Breast epithelium (tissue), 3 donors: ENCODE results near the gene LAYN.

Experiments used
- POLR2A ChIP-seq: fragments of 450-650 bp; IDR thresholded peaks from one replicate; pipeline ENCODE4 v1.6.1; 2016; ENCODE audit warnings: antibody characterized with exemption, mild to moderate bottlenecking, moderate library complexity
- TF ChIP-seq, protein P1 (sequence below), 3 donors: fragments of 450-650 bp; IDR thresholded peaks; one replicate each; pipeline ENCODE4 v1.5.1; 2016 to 2017; ENCODE audit warnings: antibody characterized with exemption in 3 of 3, mild to moderate bottlenecking in 3 of 3, moderate library complexity in 3 of 3

DNA sequence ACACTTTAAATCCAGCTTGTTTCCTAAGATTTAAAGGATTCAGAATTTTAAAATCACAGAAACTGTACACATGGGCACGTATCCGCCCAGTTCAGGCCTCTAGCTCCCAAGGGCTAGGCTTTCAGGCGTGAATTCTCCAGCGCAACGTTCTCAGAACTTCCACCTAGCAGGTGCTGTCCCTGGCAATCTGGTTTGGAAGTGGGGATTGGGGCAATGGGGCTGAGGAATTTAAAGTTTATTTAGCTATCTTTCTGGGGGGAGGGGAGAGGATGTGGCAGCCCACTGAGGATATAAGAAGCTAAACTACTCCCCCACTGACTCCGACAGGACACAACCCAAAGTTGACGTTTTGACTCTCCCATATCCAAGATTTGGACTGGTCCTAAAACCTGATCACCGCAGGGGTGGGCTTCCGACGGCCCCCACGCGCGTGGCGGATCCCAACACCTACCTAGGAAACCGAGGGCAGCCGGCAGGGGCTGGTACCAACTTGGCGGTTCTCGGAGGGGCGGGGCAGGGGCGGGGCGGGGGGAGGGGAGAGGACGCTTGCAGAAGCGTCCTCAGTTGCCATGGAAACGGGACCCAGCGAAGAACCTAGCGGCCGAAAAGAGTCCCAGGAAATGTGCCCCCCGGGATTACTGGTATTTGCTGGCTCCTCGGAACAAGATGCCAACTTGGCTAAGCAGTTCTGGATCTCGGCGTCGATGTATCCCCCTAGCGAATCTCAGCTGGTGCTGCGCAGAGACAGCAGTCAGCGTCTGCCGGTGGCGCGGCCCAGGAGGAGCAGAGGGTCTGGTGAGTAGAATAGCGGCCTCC is 26.1 kb upstream of the LAYN start, which contains the start of gene HOATZ:
- TF ChIP-seq, protein P1, sequence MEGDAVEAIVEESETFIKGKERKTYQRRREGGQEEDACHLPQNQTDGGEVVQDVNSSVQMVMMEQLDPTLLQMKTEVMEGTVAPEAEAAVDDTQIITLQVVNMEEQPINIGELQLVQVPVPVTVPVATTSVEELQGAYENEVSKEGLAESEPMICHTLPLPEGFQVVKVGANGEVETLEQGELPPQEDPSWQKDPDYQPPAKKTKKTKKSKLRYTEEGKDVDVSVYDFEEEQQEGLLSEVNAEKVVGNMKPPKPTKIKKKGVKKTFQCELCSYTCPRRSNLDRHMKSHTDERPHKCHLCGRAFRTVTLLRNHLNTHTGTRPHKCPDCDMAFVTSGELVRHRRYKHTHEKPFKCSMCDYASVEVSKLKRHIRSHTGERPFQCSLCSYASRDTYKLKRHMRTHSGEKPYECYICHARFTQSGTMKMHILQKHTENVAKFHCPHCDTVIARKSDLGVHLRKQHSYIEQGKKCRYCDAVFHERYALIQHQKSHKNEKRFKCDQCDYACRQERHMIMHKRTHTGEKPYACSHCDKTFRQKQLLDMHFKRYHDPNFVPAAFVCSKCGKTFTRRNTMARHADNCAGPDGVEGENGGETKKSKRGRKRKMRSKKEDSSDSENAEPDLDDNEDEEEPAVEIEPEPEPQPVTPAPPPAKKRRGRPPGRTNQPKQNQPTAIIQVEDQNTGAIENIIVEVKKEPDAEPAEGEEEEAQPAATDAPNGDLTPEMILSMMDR (IDR thresholded peaks at IDR 0.05), result no peak
- no peak for TF ChIP-seq POLR2A
